GM19372 (cell line): ENCODE data around the gene SPIRE1.
A peak's percentile ranks its signal among the peaks of the same experiment; 100 is the strongest.

Source experiments
- ATAC-seq: cut with Tn5 transposase; IDR thresholded peaks from one replicate; pipeline ENCODE4 v1.9.1; 2021; ENCODE audit warnings: mild to moderate bottlenecking, low read depth, moderate library complexity; ENCODE audit not compliant: unreplicated experiment

SPIRE1 gene

DNA sequence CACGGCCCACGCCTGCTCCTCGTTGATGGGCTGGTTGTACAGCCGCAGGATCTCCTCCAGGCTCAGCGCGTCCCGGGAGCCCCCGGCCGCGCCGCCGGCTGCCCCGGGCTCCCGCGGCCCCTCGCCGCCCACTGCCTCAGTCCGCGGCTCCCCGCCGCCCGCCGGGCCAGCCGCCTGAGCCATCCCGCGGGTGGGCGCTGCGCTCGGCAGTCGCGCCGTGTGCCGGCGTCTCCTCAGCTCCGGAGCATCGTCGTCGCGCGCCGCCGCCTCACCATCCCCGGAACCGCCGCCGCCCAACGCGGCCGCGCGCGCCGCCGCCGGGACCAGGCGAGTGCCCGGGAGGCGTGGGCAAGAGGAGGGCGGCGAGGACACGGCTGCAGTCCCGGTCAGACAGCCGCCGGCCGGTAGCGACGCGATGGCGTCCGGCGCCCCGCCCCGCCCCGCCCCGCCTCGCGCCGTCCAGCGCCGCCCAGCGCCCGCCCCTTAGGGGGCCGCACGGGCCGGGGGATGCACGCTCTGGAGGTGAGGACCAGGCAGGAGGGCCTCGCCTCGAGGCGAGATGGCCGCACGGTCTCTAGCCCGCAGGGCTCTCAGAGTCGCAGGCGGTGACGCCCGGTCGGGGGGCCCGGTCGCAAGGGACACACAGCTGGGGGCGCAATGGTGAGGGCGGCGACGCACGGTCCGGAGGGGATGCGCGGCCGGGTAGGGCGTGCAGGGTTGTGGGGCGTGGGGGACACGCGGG is at the start of gene SPIRE1:
Gene SPIRE1, minus strand, starts transcription at position 424 of the 742 bp plus-strand sequence. Its CDS starts 241 bp downstream, at position 183.
- peak; percentile 62 for ATAC-seq

DNA sequence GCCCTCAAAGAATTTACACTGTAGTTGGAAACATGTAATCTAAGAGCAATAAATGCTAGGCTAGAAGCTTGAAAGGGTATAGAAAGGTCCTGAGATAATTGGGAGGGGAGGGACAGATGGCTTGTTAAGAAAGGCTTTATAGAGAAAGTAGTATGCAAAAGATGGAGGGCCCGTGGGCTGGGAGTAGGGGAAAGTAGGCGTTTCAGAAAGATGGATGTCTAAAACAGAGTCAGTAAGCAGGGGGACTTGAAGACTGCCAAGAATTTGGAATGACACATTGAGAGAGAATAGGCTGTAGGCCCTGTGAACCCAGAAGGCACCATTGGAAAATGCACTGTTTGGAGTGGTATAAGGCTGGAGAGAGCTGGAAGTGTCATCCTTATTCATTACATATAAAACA is 45.8 kb upstream of the SPIRE1 start:
- ATAC-seq: no peak

DNA sequence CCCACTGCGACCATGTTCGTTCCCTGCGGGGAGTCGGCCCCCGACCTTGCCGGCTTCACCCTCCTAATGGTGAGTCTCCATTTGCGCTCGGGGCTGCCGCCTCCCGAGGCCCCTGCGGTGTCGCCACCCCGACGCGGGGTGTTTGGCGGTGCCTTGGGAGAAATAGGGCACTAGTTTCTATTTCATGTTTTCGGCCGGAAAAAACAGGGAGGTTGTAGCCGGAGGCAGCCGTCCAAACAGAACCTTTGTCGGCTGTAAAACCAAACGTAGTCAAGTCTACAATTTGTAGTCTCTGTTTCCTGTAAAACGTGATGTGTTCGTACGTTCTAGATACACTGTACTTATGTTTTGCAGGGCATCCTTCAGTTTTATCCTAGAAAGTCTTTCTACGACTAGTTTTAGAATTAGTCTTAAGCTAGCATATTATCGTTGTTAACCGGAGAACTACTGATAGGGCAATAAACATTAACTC is 45.2 kb upstream of the SPIRE1 start:
- ATAC-seq: no peak

DNA sequence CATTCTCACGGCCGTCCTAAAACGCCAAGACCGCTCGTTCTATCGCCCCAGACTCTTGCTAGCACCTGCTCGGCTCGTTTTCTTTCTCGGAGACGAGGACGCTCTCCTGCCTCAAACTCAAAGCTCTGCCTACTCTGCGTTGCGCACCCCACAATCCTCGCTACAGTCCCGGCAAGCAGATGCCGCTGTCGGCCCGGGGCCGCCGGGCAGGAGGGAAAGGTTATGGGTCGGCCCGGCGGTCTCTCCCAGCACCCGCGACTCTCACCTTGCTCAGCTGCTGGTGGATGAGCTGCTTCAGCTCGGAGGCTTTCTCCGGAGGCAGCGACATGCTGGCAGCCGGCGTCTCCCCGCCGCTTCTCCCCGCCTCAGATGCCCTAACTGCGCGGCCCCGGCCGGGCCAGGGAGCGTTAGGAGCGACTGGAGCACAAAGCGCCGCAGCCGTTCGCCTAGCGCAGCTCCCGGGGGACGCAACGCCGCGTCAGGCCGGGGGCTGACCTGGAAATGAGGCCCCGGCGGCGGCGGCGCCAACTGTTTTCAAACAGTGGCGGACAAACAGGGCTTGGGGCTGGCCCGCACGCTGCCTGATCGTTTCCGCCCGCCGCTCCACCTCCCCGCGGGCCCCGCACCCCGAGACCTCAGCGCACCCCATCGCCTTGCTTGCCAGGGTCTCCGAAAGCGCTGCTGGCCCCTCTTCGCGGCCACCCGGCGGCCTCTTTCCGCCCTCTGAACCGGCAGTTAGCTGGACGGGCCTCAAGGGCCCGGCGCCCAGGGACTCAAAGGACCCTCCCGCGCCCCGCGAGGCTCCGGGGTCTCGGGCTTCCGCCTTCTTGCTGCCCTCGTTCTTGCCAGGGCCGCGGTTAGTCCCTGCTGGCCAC is 44.6 kb upstream of the SPIRE1 start, which contains the start of the genes CEP76 and PSMG2:
Gene CEP76, minus strand, starts transcription at position 503 of the 875 bp plus-strand sequence. Its CDS starts 175 bp downstream, at position 328.
Gene PSMG2, plus strand, starts transcription at position 822 of the 875 bp plus-strand sequence. CDS start 66 bp downstream, outside the sequence.
- ATAC-seq: peak; percentile 71

DNA sequence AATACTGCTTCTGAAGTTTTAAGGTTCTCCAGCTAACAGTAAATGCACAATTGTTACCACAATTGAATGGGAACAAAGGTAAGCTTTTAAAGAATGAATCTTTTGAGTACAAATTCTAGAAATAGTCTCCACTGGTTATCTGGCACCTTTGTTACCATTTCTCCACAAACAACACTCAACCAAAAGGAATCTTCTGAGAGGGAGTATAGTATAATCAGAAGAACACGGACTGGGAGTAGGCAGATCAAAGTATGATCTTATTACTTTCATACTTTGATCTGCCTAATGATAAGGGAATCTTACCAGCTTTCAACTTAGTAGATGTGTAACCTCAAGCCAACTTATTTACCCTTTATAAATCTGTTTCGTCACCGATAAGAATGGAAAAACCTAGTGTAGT is 43.3 kb upstream of the SPIRE1 start:
- no peak for ATAC-seq

DNA sequence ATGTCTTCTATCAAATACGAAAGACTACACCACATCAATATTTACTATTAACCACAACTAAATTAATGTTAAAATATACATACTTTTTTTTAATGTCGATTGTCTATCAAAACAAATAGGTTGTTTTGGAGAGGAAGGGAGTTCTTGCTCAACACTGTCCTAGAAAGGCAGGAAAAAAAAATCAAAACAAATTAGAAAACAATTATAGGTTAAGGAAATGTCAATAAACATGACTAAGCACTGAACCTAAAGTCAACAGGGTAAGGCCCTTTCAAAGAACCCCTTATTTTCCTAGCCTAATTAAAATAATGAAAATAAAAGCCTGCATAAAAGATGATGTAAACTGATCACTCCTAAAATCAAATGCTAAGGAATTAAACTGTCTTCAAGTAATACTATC is 41.8 kb upstream of the SPIRE1 start:
- ATAC-seq: no peak

DNA sequence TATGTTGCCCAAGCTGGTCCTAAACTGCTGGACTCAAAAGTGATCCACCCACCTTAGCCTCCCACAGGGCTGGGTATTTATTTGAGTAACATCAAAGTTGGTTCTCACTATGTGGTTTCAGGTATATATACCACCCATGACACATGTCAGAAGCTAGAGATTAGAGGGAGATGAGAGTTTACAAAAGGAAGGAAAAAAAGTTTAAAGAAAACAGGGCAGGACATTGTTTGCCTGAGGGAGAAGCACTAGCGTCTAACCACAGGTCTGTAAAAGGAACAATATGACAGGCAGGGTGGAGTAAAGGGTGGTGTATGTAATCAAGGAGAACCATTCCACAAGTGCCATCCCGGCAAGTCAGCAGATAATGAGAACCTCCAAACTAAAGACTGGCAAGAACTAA is 36.1 kb upstream of the SPIRE1 start:
- ATAC-seq: no peak

DNA sequence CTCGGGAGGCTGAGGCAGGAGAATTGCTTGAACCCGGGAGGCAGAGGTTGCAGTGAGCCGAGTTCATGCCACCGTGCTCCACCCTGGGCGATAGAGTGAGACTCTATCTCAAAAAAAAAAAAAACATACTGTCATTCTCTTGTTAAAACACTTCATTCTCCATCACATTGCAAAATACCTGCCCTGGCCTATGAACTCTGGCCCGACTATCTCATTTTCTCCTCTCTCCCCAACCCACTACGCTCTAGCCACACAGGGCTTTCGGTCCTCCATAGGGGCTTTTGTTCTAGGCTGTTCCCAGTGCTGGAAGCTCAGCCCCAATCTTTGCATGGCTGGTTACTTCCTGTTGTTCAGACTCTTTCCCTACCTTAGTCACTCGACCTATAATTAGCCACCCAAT is 34.3 kb upstream of the SPIRE1 start:
- no peak for ATAC-seq

DNA sequence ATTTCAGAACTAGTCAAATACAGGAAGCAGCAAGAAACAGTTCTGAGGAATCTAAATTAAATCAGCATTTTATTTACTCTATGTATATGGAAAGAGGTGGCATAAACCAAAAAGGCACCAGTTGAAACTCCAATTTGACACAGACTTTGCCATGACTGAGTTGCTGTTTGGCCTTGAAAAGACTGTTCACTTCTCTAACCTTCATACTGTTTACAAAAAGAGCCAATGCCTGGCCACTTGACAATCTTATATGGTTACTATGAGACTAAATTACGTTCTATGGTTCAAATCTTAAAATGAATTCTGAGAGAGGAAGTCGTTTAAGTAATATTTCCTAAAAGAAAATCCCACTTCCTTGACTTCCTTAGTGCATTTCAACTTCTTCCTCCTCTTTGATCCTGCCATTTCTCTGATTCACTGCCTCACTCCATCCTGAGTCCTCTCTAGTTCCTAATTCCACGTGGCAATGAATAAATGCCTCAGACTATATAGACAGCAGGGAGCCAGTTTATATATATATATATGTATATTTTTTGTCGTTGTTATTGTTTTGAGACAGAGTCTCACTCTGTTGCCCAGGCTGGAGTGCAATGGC is 31.4 kb upstream of the SPIRE1 start:
- no peak for ATAC-seq

DNA sequence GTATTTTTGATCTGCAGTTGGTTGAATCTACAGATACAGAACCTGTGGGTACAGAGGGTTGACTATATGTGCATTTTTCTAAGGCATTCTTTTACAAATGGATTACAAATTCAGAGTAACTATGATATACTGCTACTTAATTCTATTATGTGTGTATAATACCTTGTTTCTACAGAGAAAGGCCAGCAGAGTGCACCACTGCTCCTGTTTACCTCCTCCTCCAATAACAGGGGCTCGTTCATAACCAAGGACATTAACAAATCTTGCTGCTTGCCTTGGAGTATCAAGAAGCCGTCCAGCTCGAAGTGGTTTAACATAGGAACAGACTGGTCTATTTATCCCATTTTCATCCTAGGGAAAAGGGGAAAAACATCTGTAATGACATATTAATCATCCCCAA is 28.2 kb upstream of the SPIRE1 start:
- no peak for ATAC-seq

DNA sequence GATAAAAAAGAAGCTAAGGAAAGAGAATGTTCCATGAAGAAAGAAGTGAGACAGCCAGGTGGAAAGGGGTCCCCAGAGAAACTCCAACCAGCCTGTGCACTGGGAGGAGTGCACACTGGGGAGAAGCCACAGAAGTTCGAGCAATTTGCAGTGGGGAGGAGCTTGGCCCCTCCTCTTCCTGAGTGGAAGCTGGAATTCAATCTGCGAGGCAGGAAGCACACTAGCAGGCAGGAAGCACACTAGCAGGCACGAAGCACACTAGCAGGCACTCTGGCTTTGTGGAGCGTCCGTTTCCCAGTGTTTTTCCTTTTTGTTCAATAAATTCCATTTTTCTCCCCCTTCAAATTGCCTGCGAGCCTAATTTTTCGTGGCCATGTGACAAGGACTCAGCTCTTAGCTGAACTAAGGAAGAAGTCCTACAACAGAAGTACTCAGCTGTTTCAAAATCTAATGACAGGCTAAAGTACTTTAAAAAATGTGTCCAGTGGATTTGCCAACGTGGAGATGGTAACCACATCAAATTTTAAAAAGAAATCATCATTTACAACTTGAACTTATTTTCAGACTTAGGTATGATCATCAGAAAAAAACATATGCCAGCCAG is 21.4 kb upstream of the SPIRE1 start:
- ATAC-seq: no peak

DNA sequence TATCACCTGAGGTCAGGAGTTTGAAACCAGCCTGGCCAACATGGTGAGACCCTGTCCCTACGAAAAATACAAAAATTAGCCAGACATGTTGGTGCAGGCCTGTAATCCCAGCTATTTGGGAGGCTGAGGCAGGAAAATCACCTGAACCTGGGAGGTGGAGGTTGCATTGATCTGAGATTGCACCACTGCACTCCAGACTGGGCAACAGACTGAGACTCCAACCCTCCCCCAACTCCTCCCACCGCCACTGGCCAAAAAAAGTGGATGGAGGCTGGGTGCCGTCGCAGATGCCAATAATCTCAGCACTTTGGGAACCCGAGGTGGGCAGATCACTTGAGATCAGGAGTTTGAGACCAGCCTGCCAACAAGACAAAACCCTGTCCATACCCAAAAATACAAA is 10.1 kb upstream of the SPIRE1 start:
- no peak for ATAC-seq

DNA sequence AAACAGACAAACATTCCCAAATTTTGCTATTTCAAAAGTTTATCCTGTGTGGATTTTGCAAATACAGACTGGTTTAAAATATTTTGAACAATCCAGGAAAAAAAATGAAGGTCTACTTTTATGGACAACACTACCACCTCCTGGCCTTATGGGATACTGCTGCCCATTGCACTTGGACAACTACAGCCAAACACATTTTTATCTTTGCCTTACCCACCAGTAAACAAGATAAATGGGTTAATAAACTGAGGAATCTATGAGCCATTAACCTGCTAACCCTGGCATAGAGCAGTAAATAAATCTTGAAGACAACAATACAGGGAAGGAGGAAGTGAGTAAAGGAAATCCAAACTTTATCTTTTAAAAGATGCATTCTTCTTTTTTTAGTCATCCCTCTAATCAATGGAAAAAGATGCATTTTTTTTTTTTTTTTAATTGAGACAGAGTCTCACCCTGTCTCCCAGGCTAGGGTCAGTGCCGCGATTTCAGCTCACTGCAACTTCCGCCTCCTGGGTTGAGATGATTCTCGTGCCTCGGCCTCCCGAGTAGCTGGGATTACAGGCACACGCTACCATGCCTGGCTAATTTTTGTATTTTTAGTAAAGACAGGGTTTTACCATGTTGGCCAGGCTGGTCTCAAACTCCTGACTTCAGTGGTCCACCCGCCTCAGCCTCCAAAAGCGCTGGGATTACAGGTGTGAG is 2.1 kb upstream of the SPIRE1 start:
- ATAC-seq: no peak

DNA sequence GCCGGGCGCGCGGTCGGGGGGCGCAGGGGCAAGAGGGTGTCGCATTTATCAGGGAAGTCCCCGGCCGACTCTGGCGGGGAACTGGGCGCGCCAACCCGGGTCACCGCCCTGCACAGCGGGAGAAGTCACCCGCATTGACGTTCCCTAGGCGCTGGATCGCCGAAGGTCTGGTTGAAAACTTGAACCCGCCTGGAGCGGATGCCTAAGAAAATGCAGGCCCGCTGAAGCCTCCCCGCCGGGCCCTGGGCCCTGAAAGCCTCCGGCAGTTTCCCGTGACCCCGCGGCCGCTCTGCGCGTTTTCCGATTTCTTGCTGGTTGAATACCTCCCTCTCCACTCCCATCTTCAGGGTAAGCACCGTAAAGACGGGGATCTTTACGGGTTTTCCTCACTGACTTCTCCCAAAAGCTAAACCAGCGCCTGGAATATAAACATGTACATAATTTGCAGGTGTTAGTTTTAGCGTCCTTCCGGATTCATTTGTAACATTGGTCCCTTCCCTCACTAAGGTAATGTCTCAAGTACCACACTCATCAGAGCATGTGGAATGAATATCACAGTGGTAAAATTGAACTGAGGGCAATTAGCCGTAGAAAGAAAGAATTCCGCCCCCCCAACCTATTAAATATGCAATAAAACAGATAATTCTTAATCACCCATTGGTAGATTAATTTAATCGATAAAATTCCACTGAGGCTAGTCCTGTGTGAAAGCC is 675 bp upstream of the SPIRE1 start:
- ATAC-seq: no peak

DNA sequence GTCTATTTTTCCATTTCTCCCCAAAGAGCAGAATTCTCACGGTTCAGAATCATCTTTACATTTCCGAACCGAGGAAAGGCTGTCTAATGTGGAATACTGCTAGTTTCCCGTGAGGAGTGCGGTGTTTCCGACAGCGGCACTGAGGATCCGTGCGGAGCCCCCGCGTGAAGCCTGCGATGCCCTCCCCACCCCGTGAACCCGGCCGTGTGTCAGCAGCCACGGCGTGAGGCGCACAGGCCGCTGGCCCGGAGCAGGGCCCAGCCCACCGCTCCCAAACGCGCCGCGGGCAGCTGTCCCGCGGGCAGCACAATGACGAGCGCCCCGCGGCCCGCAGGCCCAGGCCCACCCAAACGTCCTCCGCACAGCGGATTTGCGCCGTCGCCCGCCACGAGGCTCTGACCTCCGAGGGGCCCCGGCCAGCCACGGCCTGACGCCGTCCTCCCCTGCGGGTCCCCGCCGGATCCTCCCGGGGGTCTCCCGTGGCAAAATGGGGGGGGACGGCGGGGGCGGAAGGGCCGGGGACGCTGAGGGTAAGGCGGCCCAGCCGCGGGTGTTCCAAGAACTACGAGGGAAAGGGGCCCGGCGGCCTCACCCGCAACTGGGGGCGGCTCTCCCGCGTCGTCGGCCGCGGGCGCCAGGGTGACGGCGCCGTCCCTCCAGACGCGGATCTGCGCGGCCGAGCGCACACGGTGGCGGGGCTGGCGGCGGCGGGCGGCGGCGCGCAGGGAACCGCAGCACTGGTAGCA is 796 bp downstream of the SPIRE1 start:
- peak; percentile 36 for ATAC-seq

DNA sequence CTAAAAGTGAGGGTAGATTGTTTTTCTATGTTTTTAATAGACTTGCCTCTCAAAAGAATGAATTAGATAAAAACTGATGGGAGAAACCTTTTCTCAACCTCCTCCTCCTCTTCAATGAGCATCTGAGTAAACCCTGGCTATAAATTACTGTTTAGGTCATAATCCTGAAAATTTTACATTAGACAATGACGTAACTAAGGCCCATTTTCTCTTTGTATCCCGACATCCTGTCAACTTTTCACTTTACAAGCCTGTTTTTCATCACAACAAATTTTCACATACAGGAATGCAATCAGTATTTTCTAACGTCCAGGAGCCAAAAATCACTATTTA is 1.3 kb downstream of the SPIRE1 start:
- no peak for ATAC-seq

DNA sequence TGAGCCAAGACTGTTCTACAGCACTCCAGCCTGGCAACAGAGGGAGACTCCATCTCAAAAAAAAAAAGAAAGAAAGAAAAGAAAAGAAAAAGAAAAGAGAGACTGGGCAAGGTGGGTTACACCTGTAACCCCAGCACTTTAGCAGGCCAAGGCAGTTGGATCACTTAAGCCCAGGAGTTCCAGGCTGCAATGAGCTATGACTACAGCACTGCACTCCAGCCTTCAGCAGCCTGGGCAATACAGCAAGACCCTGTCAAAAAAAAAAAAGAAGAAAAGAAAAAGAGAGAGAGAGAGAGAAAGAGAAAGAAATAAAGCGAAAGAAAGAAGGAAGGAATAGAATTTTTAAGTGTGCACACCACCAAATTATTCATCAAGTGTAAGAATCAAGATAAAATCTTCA is 2.9 kb downstream of the SPIRE1 start:
- no peak for ATAC-seq

DNA sequence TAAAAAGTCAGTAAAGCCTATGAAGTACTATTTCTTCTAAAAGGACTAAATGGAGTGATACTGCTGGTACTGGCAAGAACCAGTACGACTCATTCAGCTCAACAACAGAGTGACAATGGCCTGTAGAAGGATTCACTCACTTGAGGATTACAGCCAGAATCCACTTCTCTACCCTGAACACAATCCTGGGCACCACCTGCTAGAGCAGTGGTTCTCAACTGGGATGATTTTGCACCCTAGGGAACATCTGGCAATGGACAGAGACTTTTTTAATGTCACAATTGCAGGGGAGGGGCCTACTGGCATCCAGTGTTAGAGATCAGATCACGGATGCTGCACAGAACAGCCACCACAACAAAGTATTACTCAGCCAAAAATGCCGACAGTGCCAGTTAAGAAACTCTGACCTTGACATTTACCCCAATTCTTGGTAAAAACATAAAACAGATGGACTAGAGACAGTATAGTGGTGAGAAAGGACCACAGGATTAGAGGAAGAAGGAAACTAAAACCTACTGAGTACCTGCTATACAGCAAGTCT is 5.0 kb downstream of the SPIRE1 start:
- no peak for ATAC-seq

DNA sequence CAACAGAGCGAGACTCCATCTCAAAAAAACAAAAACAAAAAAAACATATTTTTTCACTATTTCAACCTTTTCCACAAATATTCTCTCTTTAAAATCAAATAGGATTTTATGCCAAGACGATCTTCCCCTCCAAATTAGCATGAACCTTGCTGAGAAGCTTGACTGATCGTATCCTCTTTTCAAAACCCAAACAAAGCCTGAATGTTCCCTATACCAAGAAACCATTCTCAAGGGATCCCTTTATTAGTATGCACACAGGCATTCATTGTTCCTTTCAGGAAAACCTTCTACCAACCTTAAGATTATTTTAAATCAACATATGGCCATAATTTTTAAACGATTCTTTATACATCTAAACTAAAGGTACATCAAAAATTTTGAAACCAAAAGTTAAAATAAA is 6.3 kb downstream of the SPIRE1 start:
- ATAC-seq: no peak
